Activated effector memory CD4-positive, alpha-beta T cell treated with Interleukin-2 at 50 U/mL for 16 hours (primary cell): ENCODE measurements around the gene ARF3.

ENCODE experiments used
- DNase-seq: peaks from one replicate; pipeline ENCODE4 v3.0.0-alpha.2; 2020

ARF3 gene

DNA sequence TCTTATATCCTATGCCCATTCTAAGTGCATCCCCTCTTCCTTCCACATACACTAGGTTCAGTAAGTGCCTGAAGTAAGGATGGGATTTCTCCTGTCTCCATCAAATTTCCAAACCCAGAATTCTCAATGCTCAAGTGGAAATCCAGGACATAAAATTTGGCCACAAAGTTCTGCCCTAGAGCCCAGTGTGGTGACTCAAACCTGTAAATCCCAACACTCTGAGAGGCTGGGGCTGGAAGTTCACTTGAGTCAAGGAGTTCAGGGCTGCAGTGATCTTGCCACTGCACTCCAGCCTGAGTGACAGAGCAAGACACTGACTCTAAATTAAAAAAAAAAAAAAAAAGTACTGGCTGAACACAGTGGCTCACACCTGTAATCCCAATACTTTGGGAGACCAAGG is 4.5 kb upstream of the ARF3 start:
- no peak for DNase-seq

- DNase-seq, result no peak
These were observed 4.0 kb upstream of the ARF3 start for GRCh38 chr12:48961331-48961730.

- no peak for DNase-seq
These were observed 3.5 kb upstream of the ARF3 start for GRCh38 chr12:48960834-48961233.

- no peak for DNase-seq
These were observed 732 bp upstream of the ARF3 start for GRCh38 chr12:48958049-48958388.

- no peak for DNase-seq
These were observed 777 bp downstream of the ARF3 start for GRCh38 chr12:48956279-48957140.

- DNase-seq, result no peak
These were observed 2.3 kb downstream of the ARF3 start for GRCh38 chr12:48954841-48955501.

- DNase-seq, result no peak
These were observed 3.2 kb downstream of the ARF3 start for GRCh38 chr12:48954061-48954460.

GRCh38 chr12:48952691-48953090 is 4.6 kb downstream of the ARF3 start:
- DNase-seq, result no peak

DNA sequence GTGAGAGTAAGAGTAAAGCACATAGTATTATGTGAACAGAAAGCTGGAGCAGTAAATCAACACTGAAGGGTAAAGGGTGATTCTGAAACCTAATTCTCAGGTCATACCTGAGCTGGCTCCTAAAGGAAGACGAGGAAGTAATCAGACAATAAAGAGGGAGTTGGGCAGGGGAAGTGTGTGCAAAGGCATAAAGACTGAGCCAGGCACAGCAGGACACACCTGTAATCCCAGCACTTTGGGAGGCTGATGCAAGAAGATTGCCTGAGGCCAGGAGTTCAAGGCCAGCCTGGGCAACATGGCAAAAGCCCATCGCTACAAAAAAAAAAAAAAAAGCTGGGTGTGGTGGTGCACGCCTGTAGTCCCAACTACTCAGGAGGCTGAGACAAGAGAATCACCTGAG is 9.6 kb downstream of the ARF3 start:
- DNase-seq, result no peak

- no peak for DNase-seq
These were observed 10.3 kb downstream of the ARF3 start for GRCh38 chr12:48946943-48947342.

GRCh38 chr12:48946205-48946604 is 11.1 kb downstream of the ARF3 start:
- no peak for DNase-seq

- DNase-seq, result no peak
These were observed 14.1 kb downstream of the ARF3 start for GRCh38 chr12:48943221-48943620.

DNA sequence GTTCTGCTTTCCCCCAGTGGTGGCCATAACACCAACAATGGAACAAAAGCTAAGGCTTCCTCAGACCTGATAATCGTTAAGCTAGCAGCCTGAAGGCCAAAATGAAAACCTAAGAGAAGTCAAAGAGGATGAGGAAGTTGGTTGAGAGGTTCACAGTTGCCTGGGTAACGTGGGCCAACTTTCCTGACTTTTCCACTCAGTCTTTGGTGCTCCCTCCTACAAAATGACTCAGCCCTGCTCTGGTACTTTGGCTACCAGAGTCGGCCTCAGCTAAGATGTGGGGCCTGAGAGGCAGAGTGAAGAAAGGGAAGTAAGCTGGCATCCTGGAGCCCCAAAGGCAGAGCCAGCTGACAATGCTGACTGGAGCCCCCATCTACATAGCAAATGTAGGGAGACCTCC is 17.1 kb downstream of the ARF3 start:
- DNase-seq, result no peak

GRCh38 chr12:48938805-48939204 is 18.5 kb downstream of the ARF3 start:
- DNase-seq, result no peak

- no peak for DNase-seq
These were observed 20.1 kb downstream of the ARF3 start for GRCh38 chr12:48937170-48937569.

GRCh38 chr12:48936379-48936979 is 20.8 kb downstream of the ARF3 start:
- peak; percentile 67 for DNase-seq

GRCh38 chr12:48934312-48934706 is 23.0 kb downstream of the ARF3 start:
- DNase-seq, result no peak

DNA sequence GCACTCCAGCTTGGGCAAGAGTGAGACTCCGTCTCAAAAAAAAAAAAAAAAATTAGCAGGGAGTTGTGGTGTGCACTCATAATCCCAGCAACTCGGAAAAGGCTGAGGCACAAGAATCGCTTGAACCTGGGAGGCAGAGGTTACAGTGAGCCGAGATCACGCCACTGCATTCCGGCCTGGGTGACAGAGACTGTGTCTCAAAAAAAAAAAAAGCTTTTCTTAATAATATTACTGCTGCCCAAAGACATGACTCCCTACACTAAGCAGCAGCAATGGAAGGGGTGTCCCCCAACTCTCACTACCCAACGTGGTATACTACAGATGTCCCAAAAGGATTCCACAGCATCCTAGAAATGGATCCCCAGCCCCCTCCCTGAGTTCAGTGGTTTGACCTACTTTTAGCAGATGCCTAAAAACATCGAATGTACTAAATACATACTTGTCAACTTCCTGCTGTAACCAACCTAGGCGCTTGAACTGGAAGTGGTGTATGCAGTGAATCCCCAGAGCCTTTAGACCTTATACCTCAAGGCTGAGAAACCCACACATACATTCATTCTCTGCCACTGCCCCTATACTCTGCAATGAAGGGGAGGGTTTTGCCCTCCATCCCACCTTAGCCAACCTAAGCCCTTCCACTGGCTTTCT is 23.5 kb downstream of the ARF3 start:
- DNase-seq, result peak; percentile 28

DNA sequence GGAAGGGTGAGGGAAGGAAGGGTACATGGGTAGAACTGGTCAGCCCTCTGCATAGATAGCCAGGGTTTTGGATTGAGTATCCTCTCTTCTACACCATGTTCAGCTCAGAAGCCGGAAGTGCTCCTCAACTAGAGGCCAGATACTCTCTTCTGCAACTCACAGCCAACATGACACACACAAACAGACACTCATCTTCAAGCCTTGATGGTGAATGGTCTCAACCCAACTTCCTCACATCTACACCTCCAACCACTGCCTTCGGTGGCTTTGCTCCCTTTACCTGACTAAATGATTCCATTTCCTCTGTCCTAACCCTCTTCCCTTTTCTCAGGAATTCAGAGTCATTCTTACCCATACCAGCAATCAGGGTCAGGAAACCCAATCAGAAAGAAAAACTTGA is 24.4 kb downstream of the ARF3 start:
- DNase-seq, result no peak

GRCh38 chr12:48930475-48930874 is 26.8 kb downstream of the ARF3 start:
- DNase-seq, result no peak

- no peak for DNase-seq
These were observed 27.7 kb downstream of the ARF3 start for GRCh38 chr12:48929551-48929950.

- no peak for DNase-seq
These were observed 30.0 kb downstream of the ARF3 start for GRCh38 chr12:48927261-48927660.

DNA sequence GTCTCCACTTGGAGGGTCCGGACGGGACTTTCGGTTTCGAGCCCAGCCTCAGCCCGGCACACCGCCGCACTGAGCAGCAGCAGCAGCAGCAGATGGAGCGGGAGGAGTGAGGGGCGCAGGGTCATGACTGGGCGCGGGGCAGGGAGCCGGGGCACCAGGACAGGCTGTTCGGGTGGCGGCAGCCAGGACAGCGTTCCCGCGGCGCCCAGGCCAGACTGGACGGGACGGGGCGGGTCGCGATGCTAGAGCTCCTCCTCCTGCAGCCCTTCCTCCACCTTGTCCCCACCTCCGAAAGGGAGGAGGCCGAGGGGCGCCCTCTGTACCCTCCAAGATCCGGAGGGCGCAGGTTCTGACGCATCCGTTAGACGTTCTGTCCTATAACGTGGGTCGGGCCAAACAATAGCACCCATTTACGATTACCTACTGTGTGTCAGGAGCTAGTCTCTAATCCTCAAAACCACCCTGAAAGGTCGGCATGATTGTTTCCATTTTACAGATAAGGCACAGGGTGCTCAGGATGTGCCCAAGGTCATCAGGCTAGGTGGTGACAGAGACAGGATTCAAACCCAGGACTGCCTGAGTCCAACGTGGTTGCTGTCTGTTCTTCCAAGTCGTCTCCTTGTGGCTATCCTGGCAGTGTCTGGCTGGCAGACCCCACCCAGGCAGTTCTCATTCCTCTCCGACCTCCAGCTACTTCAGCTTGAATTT is 31.8 kb downstream of the ARF3 start, which contains the start of gene FKBP11:
TSS of gene FKBP11 (minus strand) at position 189 of the 708 bp plus-strand sequence. CDS start at position 125, 64 bp downstream.
- DNase-seq, result peak; percentile 63
